Measurements from ENCODE around the gene KRT37.

KRT37 gene

DNA sequence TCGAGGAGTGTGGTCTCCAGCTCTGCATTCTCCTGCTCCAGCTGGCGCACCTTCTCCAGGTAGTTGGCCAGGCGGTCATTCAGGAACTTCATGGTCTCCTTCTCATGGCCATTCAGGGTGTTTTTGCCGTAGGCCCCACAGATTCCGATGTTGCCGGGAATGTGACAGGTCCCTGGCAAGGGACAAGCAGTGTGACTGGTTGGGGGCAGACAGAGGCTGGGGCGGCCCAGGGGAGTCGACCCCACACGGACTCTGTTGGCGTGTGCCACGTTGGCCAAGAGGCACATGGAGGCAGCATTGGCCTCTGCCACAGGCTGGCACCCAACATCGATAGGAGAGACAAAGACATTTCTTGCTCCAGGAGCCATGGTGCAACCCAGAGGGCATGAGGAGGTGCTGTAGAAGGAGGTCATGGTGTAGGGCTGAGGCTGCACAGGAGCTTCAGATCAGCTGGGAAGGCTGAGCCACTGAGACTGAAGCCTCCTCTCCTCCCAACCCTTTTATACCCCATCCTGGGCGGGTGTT lies at the start of gene KRT37:
Gene KRT37 (minus strand): TSS at position 475 of the 525 bp plus-strand sequence. CDS start 62 bp downstream, at position 413.
- no peak for DNase-seq (ENCODE audit: low spot score)

- no peak for DNase-seq (ENCODE audit: low spot score)
Observed at GRCh38 chr17:41468346-41468745, 44.0 kb upstream of the KRT37 start.

DNA sequence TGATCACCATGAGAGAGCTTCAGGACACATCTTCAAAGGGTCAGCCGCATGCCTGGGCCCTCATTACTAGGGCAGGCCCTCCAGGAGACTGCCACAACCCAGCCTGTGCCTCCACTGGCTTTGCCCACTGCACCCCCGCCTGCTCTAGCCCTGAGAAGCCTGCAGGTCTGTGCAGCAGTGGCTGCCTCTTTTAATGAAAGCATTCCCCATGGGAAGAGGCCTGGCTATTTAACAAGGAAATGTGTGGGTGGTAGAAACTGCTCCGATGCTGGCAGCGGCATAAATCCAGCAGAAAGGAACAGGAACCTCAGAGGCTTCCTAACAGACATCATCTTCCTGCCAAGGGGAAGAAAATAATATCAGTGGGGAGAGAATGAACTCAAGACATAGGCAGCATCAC lies 43.2 kb upstream of the KRT37 start:
- no peak for DNase-seq (ENCODE audit: low spot score)

GRCh38 chr17:41466988-41467387 lies 42.6 kb upstream of the KRT37 start, which contains the start of gene KRT32:
Gene KRT32, minus strand, starts transcription at chr17:41467386. Its CDS starts 61 bp downstream, at chr17:41467325.
- DNase-seq (ENCODE audit: low spot score), result no peak

- no peak for DNase-seq (ENCODE audit: low spot score)
Observed at GRCh38 chr17:41464682-41465081, 40.3 kb upstream of the KRT37 start.

GRCh38 chr17:41464173-41464572 lies 39.8 kb upstream of the KRT37 start:
- no peak for DNase-seq (ENCODE audit: low spot score)

- DNase-seq (ENCODE audit: low spot score), result no peak
Observed at GRCh38 chr17:41463746-41464145, 39.4 kb upstream of the KRT37 start.

DNA sequence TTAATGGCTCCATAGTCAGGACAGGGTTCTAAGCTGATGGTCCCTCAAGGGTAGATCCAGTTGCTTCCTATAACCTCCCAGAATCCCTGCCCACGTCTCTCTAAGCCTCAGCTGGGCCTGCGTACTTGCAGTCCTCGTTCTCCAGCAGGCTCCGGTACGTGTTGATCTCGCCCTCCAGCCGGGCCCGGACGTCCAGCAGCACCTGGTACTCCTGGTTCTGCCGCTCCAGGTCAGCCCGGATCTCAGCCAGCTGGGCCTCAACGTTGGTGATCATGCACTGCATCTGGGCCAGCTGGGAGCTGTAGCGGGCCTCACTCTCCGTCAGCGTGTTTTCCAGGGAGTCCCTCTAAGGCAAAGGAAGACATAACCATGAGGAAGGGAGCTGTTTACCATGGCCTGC lies 38.3 kb upstream of the KRT37 start:
- DNase-seq (ENCODE audit: low spot score), result no peak

DNA sequence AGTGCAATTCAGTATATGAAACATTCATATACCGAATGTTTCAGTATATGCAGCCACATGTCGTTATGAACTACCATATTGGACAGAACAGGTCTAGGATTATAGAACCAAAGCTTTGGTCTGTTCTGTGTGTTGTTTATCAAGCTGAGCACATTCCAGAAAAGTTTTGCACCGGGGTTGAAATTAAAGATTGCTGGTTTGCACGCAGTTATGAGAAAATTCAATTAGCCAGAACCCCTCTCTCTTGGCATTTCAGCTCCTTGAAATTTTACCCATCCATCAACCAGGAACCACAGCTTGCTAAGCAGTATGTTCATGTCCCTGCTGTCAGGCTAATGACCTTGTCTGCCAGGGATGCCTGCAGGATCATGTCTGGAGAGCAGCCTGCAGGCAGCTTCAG lies 33.3 kb upstream of the KRT37 start:
- DNase-seq (ENCODE audit: low spot score), result no peak

GRCh38 chr17:41456204-41456603 lies 31.8 kb upstream of the KRT37 start:
- DNase-seq (ENCODE audit: low spot score), result no peak

GRCh38 chr17:41455236-41455635 lies 30.9 kb upstream of the KRT37 start:
- no peak for DNase-seq (ENCODE audit: low spot score)

- no peak for DNase-seq (ENCODE audit: low spot score)
Observed at GRCh38 chr17:41453066-41453465, 28.7 kb upstream of the KRT37 start.

GRCh38 chr17:41452281-41452680 lies 27.9 kb upstream of the KRT37 start:
- no peak for DNase-seq (ENCODE audit: low spot score)

- DNase-seq (ENCODE audit: low spot score), result no peak
Observed at GRCh38 chr17:41451154-41451728, 26.9 kb upstream of the KRT37 start.

GRCh38 chr17:41449008-41449407 lies 24.6 kb upstream of the KRT37 start:
- DNase-seq (ENCODE audit: low spot score), result no peak

DNA sequence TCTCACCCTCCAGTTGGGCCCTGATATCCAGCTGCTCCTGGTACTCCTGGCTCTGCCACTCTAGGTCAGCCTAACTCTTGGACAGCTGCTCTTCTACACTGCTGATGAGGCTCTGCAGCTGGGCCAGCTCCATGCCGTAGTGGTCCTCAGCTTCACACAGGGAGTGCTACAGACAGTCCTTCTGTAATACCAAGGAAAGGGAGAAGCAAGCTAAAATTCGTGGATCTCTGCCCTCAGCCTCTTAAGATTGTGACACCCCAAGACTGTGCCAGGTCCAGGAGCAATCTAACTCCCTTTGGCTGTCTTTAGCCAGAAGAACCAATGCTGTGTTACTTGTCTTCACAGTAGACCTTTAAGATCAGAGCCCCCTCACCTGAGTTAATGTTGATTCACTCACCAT lies 24.1 kb upstream of the KRT37 start:
- DNase-seq (ENCODE audit: low spot score), result no peak

DNA sequence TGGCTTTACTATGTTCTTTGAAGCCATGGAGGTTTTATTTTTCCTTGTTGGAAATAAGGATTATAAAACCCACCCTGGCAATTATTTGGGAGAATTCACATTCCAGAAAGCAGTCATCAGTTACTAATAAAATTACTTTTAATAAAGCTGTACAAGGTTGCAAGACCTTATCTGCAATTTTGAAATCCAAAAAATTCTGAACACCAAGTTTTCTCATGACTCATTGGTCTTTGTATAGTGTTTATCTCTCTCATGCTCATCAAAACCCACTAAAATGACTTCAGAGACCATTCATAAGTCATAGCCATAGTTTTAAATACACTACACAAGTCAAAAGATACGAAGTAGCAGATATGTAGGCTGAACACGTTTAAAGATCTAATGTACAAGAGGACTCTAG lies 22.4 kb upstream of the KRT37 start:
- DNase-seq (ENCODE audit: low spot score), result no peak

- DNase-seq (ENCODE audit: low spot score), result no peak
Observed at GRCh38 chr17:41444640-41445039, 20.3 kb upstream of the KRT37 start.

- no peak for DNase-seq (ENCODE audit: low spot score)
Observed at GRCh38 chr17:41444186-41444585, 19.8 kb upstream of the KRT37 start.

DNA sequence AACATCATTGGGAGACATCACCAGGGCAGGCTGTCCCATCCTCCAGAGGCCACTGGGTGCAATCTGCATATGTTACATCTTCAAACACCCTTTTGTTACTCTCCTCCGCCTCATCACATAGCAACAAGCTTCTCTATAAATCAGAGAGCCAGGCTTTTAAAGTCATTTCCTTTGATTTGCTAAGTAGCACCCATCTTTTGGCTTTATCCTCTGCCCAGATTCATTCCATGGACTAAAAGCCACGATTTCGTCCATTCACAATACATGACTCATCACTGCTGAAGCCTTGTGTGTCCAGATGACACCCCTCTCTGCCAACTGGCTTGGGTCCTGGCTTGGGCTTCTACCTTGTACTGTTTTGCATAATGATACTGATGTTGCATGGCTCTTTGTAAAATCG lies 18.4 kb upstream of the KRT37 start:
- DNase-seq (ENCODE audit: low spot score), result no peak

- no peak for DNase-seq (ENCODE audit: low spot score)
Observed at GRCh38 chr17:41440531-41441033, 16.2 kb upstream of the KRT37 start, which contains the start of gene KRT38. Gene KRT38, minus strand, starts transcription at chr17:41440983. Its CDS starts 62 bp downstream, at chr17:41440921.

DNA sequence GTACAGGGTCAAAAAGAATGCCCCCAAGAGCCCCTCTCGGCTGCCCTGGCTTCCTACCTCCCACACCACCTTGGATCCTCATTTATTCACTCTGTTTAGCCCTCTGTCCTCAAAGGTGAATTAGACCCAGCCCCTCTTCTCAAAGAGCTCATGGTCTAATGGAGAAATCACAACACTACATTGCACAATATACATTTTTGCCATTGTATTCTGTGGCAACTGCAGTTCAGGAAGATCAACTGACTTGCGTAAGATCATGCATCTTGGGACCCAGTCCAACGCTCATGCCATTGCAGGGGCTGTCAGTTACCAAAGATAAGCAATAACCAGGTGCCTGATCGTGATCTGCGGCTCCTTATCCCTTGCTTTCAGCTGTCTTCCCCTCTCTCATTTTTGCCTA lies 15.0 kb upstream of the KRT37 start:
- DNase-seq (ENCODE audit: low spot score), result no peak

- DNase-seq (ENCODE audit: low spot score), result no peak
Observed at GRCh38 chr17:41437769-41438168, 13.4 kb upstream of the KRT37 start.

- DNase-seq (ENCODE audit: low spot score), result no peak
Observed at GRCh38 chr17:41437254-41437653, 12.9 kb upstream of the KRT37 start.

Measured in left forelimb (tissue), 1 donor.